HepG2 (cell line): ENCODE results near the gene DCDC1. TPM values are rescaled to one million over a fixed set of nuclear protein-coding genes. Genes with fewer than 3 reads are reported as not detected.

Experiments
- ATAC-seq: fragments of 200-7000 bp; cut with Tn5 transposase; 3 replicates; pipeline ENCODE4 v1.9.1; 2020; ENCODE audit warnings: mild to moderate bottlenecking, moderate library complexity
- BruUV-seq: library from RNA; stranded (reverse); fragments of 400-500 nt; replicated peaks from 2 replicates; lab custom pipeline; 2021; lab: Mats Ljungman, UMichigan
- CTCF ChIA-PET: fragments of 300-600 bp; formaldehyde crosslinking; extraction: SDS; loops from one replicate; lab custom pipeline; 2021; ENCODE audit warnings: low total read pairs, inconsistent platforms, low intra/inter-chr PET ratio; lab: Yijun Ruan, JAX
- POLR2A ChIA-PET: fragments of 350-600 bp; sonication (Branson Sonifier 250); formaldehyde crosslinking; loops from one replicate; lab custom pipeline; 2020; ENCODE audit warnings: antibody characterized with exemption, inconsistent platforms; lab: Yijun Ruan, JAX
- DNase-seq: peaks from one replicate; pipeline ENCODE4 v3.0.0-alpha.2; 2015; ENCODE audit warnings: low spot score
- FAIRE-seq: peaks from 3 replicates; lab custom pipeline; 2011; peaks lifted over from hg19 to GRCh38; lab: Jason Lieb, UNC
- H2AFZ ChIP-seq: one replicate; pipeline ENCODE4 v1.6.1; 2011; ENCODE audit warnings: low read length, inconsistent platforms
- H3K27ac ChIP-seq: fragments of 300-600 bp; 3 replicates; pipeline ENCODE4 v1.8.0; 2011; ENCODE audit warnings: mixed run types, mild to moderate bottlenecking, mixed read lengths, low read length, inconsistent platforms; ENCODE audit not compliant: insufficient read depth; ENCODE audit errors: extremely low read length
- H3K27me3 ChIP-seq, 2 experiments: fragments of 200-600 bp in 1 of 2; 2 replicates in 1 of 2; 3 replicates in 1 of 2; pipeline versions ENCODE4 v1.6.0 to v1.8.0; 2011; ENCODE audit warnings: low read length in 2 of 2, mild to moderate bottlenecking in 2 of 2, moderate library complexity in 2 of 2, inconsistent platforms in 1 of 2; ENCODE audit not compliant: insufficient read depth in 2 of 2, control insufficient read depth in 1 of 2
- H3K36me3 ChIP-seq, 2 experiments: fragments of 200-600 bp in 1 of 2; replicated peaks in 1 of 2; 2 replicates in 1 of 2; 3 replicates in 1 of 2; pipeline versions ENCODE4 v1.5.1 to v1.8.0; 2011; ENCODE audit warnings: low read length in 2 of 2, inconsistent platforms in 1 of 2; ENCODE audit not compliant: insufficient read depth in 2 of 2, control insufficient read depth in 1 of 2
- H3K4me1 ChIP-seq: 2 replicates; pipeline ENCODE4 v1.5.1; 2012; ENCODE audit warnings: low read length, inconsistent platforms; ENCODE audit not compliant: insufficient read depth
- H3K4me2 ChIP-seq: 2 replicates; pipeline ENCODE4 v1.6.0; 2011; ENCODE audit warnings: low read depth, low read length, inconsistent platforms
- H3K4me3 ChIP-seq, 3 experiments: fragments of 200-600 bp in 1 of 3; sonication (generic), shearing (Covaris generic) in 1 of 3; replicated peaks in 1 of 3; 2 replicates each; pipeline ENCODE4 v1.5.1; 2011 to 2016; ENCODE audit warnings: low read length in 3 of 3, inconsistent platforms in 2 of 3, low read depth in 2 of 3, mild to moderate bottlenecking in 2 of 3, control low read depth in 1 of 3, mixed read lengths in 1 of 3; ENCODE audit not compliant: insufficient read depth in 1 of 3
- H3K79me2 ChIP-seq: one replicate; pipeline ENCODE4 v1.6.1; 2011; ENCODE audit warnings: low read length, inconsistent platforms; ENCODE audit not compliant: insufficient read depth
- H3K9ac ChIP-seq: 2 replicates; pipeline ENCODE4 v1.6.0; 2011; ENCODE audit warnings: mild to moderate bottlenecking, low read depth, low read length, inconsistent platforms; ENCODE audit not compliant: insufficient read depth
- H3K9me3 ChIP-seq: 2 replicates; pipeline ENCODE4 v1.5.1; 2012; ENCODE audit warnings: mild to moderate bottlenecking, low read length
- H4K20me1 ChIP-seq: 2 replicates; pipeline ENCODE4 v1.6.0; 2011; ENCODE audit warnings: inconsistent platforms, mild to moderate bottlenecking, low read length, moderate library complexity; ENCODE audit not compliant: insufficient read depth
- FOXK1 ChIP-seq: sonication (generic); formaldehyde crosslinking; IDR thresholded peaks from 2 replicates; pipeline ENCODE4 v1.4.0; 2020; ENCODE audit warnings: low read depth, missing genetic modification reagents, borderline replicate concordance
- TAF1 ChIP-seq: sonication (generic); formaldehyde crosslinking; IDR thresholded peaks from 2 replicates; pipeline ENCODE4 v1.4.0; 2020; ENCODE audit warnings: missing genetic modification reagents
- TEAD2 ChIP-seq: sonication (generic); formaldehyde crosslinking; IDR thresholded peaks from 2 replicates; pipeline ENCODE4 v1.9.0; 2021; ENCODE audit warnings: missing genetic modification reagents
- ZNF33B ChIP-seq: sonication (generic); formaldehyde crosslinking; IDR thresholded peaks from 2 replicates; pipeline ENCODE4 v1.5.1; 2020; ENCODE audit warnings: mild to moderate bottlenecking, missing genetic modification reagents
- ZNF343 ChIP-seq: sonication (generic); formaldehyde crosslinking; IDR thresholded peaks from 2 replicates; pipeline ENCODE4 v1.4.0; 2020; ENCODE audit warnings: mild to moderate bottlenecking, missing genetic modification reagents
- WGBS: methylation state at CpG from one replicate; pipeline ENCODE4 v1.1.6; 2017; ENCODE audit warnings: low lambda C conversion rate; 5-methylcytosine and 5-hydroxymethylcytosine counted together
- in situ Hi-C: cut with HindIII; loops from 2 replicates; pipeline ENCODE4 v1.10.0; 2017; ENCODE audit warnings: low pct_unique_long_range_greater_than_20kb; ENCODE audit not compliant: extremely low pct_ligation_motif_present
- intact Hi-C: fragments of 100-400 bp; cut with micrococcal nuclease; formaldehyde crosslinking; loops from one replicate; pipeline ENCODE4 v1.10.0; 2022; ENCODE audit not compliant: unreplicated experiment
- polyA plus RNA-seq, 8 experiments: library from polyadenylated mRNA; depleted of rRNA in 3 of 8; stranded (reverse) in 7 of 8; unstranded in 1 of 8; fragments of >200 nt; fragmentation: Illumina TruSeq in 4 of 8; extraction: Trizol in 4 of 8; gene quantifications; 2 replicates each; pipeline versions ENCODE4 v1.2.1 to v1.2.3, GENCODE V29; 2011 to 2016; ENCODE audit warnings: low read depth in 4 of 8, missing spikeins in 1 of 8, mixed read lengths in 1 of 8; ENCODE audit not compliant: insufficient read depth in 1 of 8
- total RNA-seq, 5 experiments: library from RNA; depleted of rRNA; stranded (reverse); fragments of >200 nt; fragmentation: Illumina TruSeq; extraction: Trizol; gene quantifications; 2 replicates each; pipeline ENCODE4 v1.2.3, GENCODE V29; 2016; ENCODE audit warnings: low read depth in 1 of 5
- TF ChIP-seq, protein P1 (sequence below): sonication (generic); formaldehyde crosslinking; IDR thresholded peaks from 2 replicates; pipeline ENCODE4 v1.5.0; 2020; ENCODE audit warnings: missing genetic modification reagents
- TF ChIP-seq, protein P2 (sequence below): sonication (generic); formaldehyde crosslinking; IDR thresholded peaks from 2 replicates; pipeline ENCODE4 v1.8.0; 2022; ENCODE audit warnings: mild to moderate bottlenecking, missing genetic modification reagents; ENCODE audit not compliant: insufficient replicate concordance

Gene DCDC1
- total and polyA plus RNA-seq, 2 of the 13 experiments (the other 11 are each of a cell fraction or from before 2014, with no cell fraction given), result 0.12 to 0.27 TPM

- TF ChIP-seq, protein P1, sequence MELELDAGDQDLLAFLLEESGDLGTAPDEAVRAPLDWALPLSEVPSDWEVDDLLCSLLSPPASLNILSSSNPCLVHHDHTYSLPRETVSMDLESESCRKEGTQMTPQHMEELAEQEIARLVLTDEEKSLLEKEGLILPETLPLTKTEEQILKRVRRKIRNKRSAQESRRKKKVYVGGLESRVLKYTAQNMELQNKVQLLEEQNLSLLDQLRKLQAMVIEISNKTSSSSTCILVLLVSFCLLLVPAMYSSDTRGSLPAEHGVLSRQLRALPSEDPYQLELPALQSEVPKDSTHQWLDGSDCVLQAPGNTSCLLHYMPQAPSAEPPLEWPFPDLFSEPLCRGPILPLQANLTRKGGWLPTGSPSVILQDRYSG (CRISPR knock-in tag), result no peak
These were observed 104.7 kb downstream of the DCDC1 start (continued) for GRCh38 chr11:31264834-31265233.

DNA sequence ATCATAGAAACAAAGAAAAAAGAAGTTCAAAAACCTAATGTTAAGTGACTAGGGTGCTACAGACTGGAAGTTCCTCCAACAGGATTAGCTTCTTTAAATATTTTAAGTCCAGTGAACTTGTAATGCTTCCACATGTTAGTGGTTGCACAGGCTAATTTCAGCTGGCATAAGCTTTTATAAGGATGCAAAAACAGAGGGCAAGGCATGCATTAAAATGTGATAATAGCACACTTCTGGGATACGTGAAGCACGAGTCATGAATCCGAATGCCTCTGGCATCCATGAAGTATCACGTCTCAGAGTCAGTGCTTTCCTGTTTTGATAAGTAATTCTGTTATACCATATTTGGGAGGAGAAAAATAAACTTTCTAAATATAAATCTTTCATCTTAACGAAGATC is 106.8 kb downstream of the DCDC1 start:
- no peaks in the 10 kb centered on the region for H3K4me1 ChIP-seq
- H3K9ac ChIP-seq, result no peak overlapping the region
- ATAC-seq (no peak), FAIRE-seq (no peak), DNase-seq (no peak)
- no peaks in the 10 kb centered on the region for H3K9me3 ChIP-seq
- no peaks in the 10 kb centered on the region; a peak in 1 of 5 replicates for H3K27me3 ChIP-seq
- no peak for TF ChIP-seq ZNF343 (CRISPR knock-in tag)
- TF ChIP-seq, protein P2, sequence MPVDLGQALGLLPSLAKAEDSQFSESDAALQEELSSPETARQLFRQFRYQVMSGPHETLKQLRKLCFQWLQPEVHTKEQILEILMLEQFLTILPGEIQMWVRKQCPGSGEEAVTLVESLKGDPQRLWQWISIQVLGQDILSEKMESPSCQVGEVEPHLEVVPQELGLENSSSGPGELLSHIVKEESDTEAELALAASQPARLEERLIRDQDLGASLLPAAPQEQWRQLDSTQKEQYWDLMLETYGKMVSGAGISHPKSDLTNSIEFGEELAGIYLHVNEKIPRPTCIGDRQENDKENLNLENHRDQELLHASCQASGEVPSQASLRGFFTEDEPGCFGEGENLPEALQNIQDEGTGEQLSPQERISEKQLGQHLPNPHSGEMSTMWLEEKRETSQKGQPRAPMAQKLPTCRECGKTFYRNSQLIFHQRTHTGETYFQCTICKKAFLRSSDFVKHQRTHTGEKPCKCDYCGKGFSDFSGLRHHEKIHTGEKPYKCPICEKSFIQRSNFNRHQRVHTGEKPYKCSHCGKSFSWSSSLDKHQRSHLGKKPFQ (CRISPR knock-in tag), result no peak
- no peak for TF ChIP-seq ZNF33B (CRISPR knock-in tag)
- no peak for TF ChIP-seq FOXK1 (CRISPR knock-in tag)
- no peak for TF ChIP-seq TAF1 (CRISPR knock-in tag)
- no peak for TF ChIP-seq TEAD2 (CRISPR knock-in tag)
- no peak overlapping the region for H3K4me3 ChIP-seq
- H2AFZ ChIP-seq, result no peak overlapping the region
- under 1% methylated on average over 5 of the region's 5 CpGs for WGBS
- no peak overlapping the region for H3K27ac ChIP-seq
- ChIA-PET POLR2A (no interaction called here), CTCF (no interaction called here)
- H3K36me3 ChIP-seq, result no peaks in the 10 kb centered on the region
- no peak overlapping the region for H3K4me2 ChIP-seq
- H4K20me1 ChIP-seq, result no peaks in the 10 kb centered on the region
- in situ Hi-C loops (no loop called here), intact Hi-C loops (no loop called here)
- no peaks in the 10 kb centered on the region for H3K79me2 ChIP-seq
- no TSS peak for BruUV-seq
